HepG2 (cell line): ENCODE measurements around the gene ALLC. TPM values are rescaled to one million over a fixed set of nuclear protein-coding genes. Genes with fewer than 3 reads are reported as not detected.

Source experiments
- ATAC-seq: fragments of 200-7000 bp; cut with Tn5 transposase; 3 replicates; pipeline ENCODE4 v1.9.1; 2020; ENCODE audit warnings: mild to moderate bottlenecking, moderate library complexity
- BruUV-seq: library from RNA; stranded (reverse); fragments of 400-500 nt; replicated peaks from 2 replicates; lab custom pipeline; 2021; lab: Mats Ljungman, UMichigan
- CTCF ChIA-PET: fragments of 300-600 bp; formaldehyde crosslinking; extraction: SDS; loops from one replicate; lab custom pipeline; 2021; ENCODE audit warnings: low total read pairs, inconsistent platforms, low intra/inter-chr PET ratio; lab: Yijun Ruan, JAX
- POLR2A ChIA-PET: fragments of 350-600 bp; sonication (Branson Sonifier 250); formaldehyde crosslinking; loops from one replicate; lab custom pipeline; 2020; ENCODE audit warnings: antibody characterized with exemption, inconsistent platforms; lab: Yijun Ruan, JAX
- DNase-seq: peaks from one replicate; pipeline ENCODE4 v3.0.0-alpha.2; 2015; ENCODE audit warnings: low spot score
- FAIRE-seq: peaks from 3 replicates; lab custom pipeline; 2011; peaks lifted over from hg19 to GRCh38; lab: Jason Lieb, UNC
- H2AFZ ChIP-seq: one replicate; pipeline ENCODE4 v1.6.1; 2011; ENCODE audit warnings: low read length, inconsistent platforms
- H3K27ac ChIP-seq: fragments of 300-600 bp; 3 replicates; pipeline ENCODE4 v1.8.0; 2011; ENCODE audit warnings: mixed run types, mild to moderate bottlenecking, mixed read lengths, low read length, inconsistent platforms; ENCODE audit not compliant: insufficient read depth; ENCODE audit errors: extremely low read length
- H3K27me3 ChIP-seq, 2 experiments: fragments of 200-600 bp in 1 of 2; 2 replicates in 1 of 2; 3 replicates in 1 of 2; pipeline versions ENCODE4 v1.6.0 to v1.8.0; 2011; ENCODE audit warnings: low read length in 2 of 2, mild to moderate bottlenecking in 2 of 2, moderate library complexity in 2 of 2, inconsistent platforms in 1 of 2; ENCODE audit not compliant: insufficient read depth in 2 of 2, control insufficient read depth in 1 of 2
- H3K36me3 ChIP-seq, 2 experiments: fragments of 200-600 bp in 1 of 2; replicated peaks in 1 of 2; 2 replicates in 1 of 2; 3 replicates in 1 of 2; pipeline versions ENCODE4 v1.5.1 to v1.8.0; 2011; ENCODE audit warnings: low read length in 2 of 2, inconsistent platforms in 1 of 2; ENCODE audit not compliant: insufficient read depth in 2 of 2, control insufficient read depth in 1 of 2
- H3K4me1 ChIP-seq: 2 replicates; pipeline ENCODE4 v1.5.1; 2012; ENCODE audit warnings: low read length, inconsistent platforms; ENCODE audit not compliant: insufficient read depth
- H3K4me2 ChIP-seq: 2 replicates; pipeline ENCODE4 v1.6.0; 2011; ENCODE audit warnings: low read depth, low read length, inconsistent platforms
- H3K4me3 ChIP-seq, 3 experiments: fragments of 200-600 bp in 1 of 3; sonication (generic), shearing (Covaris generic) in 1 of 3; replicated peaks in 1 of 3; 2 replicates each; pipeline ENCODE4 v1.5.1; 2011 to 2016; ENCODE audit warnings: low read length in 3 of 3, inconsistent platforms in 2 of 3, low read depth in 2 of 3, mild to moderate bottlenecking in 2 of 3, control low read depth in 1 of 3, mixed read lengths in 1 of 3; ENCODE audit not compliant: insufficient read depth in 1 of 3
- H3K79me2 ChIP-seq: one replicate; pipeline ENCODE4 v1.6.1; 2011; ENCODE audit warnings: low read length, inconsistent platforms; ENCODE audit not compliant: insufficient read depth
- H3K9ac ChIP-seq: 2 replicates; pipeline ENCODE4 v1.6.0; 2011; ENCODE audit warnings: mild to moderate bottlenecking, low read depth, low read length, inconsistent platforms; ENCODE audit not compliant: insufficient read depth
- H3K9me3 ChIP-seq: 2 replicates; pipeline ENCODE4 v1.5.1; 2012; ENCODE audit warnings: mild to moderate bottlenecking, low read length
- H4K20me1 ChIP-seq: 2 replicates; pipeline ENCODE4 v1.6.0; 2011; ENCODE audit warnings: inconsistent platforms, mild to moderate bottlenecking, low read length, moderate library complexity; ENCODE audit not compliant: insufficient read depth
- HOXA3 ChIP-seq: sonication (generic); formaldehyde crosslinking; IDR thresholded peaks from 2 replicates; pipeline ENCODE4 v1.5.0; 2020; ENCODE audit warnings: missing genetic modification reagents
- JUN ChIP-seq: sonication (generic); formaldehyde crosslinking; IDR thresholded peaks from 2 replicates; pipeline ENCODE4 v1.4.0; 2020; ENCODE audit warnings: mild to moderate bottlenecking, missing genetic modification reagents
- MXD4 ChIP-seq: IDR thresholded peaks from 2 replicates; pipeline ENCODE4 v1.6.1; 2016; ENCODE audit warnings: mild to moderate bottlenecking, missing biosample characterization, missing genetic modification reagents
- REPIN1 ChIP-seq: sonication (generic); formaldehyde crosslinking; IDR thresholded peaks from 2 replicates; pipeline ENCODE4 v1.8.0; 2022; ENCODE audit warnings: missing genetic modification reagents, low read depth, mild to moderate bottlenecking, borderline replicate concordance
- TCF7 ChIP-seq: sonication (generic); IDR thresholded peaks from 2 replicates; pipeline ENCODE4 v1.6.1; 2016; ENCODE audit warnings: antibody characterized with exemption, low read depth
- ZNF382 ChIP-seq: sonication (generic); formaldehyde crosslinking; IDR thresholded peaks from 2 replicates; pipeline ENCODE4 v1.5.0; 2020; ENCODE audit warnings: missing genetic modification reagents, mild to moderate bottlenecking, borderline replicate concordance
- ZNF430 ChIP-seq: sonication (generic); formaldehyde crosslinking; IDR thresholded peaks from 2 replicates; pipeline ENCODE4 v1.9.0; 2021; ENCODE audit warnings: mild to moderate bottlenecking, missing genetic modification reagents
- ZNF713 ChIP-seq: sonication (generic); formaldehyde crosslinking; IDR thresholded peaks from 2 replicates; pipeline ENCODE4 v1.4.0; 2020; ENCODE audit warnings: mild to moderate bottlenecking, missing genetic modification reagents
- ZNF775 ChIP-seq: sonication (generic); formaldehyde crosslinking; IDR thresholded peaks from 2 replicates; pipeline ENCODE4 v1.4.0; 2020; ENCODE audit warnings: missing genetic modification reagents, mild to moderate bottlenecking, moderate library complexity, borderline replicate concordance
- WGBS: methylation state at CpG from one replicate; pipeline ENCODE4 v1.1.6; 2017; ENCODE audit warnings: low lambda C conversion rate; 5-methylcytosine and 5-hydroxymethylcytosine counted together
- in situ Hi-C: cut with HindIII; loops from 2 replicates; pipeline ENCODE4 v1.10.0; 2017; ENCODE audit warnings: low pct_unique_long_range_greater_than_20kb; ENCODE audit not compliant: extremely low pct_ligation_motif_present
- intact Hi-C: fragments of 100-400 bp; cut with micrococcal nuclease; formaldehyde crosslinking; loops from one replicate; pipeline ENCODE4 v1.10.0; 2022; ENCODE audit not compliant: unreplicated experiment
- polyA plus RNA-seq, 8 experiments: library from polyadenylated mRNA; depleted of rRNA in 3 of 8; stranded (reverse) in 7 of 8; unstranded in 1 of 8; fragments of >200 nt; fragmentation: Illumina TruSeq in 4 of 8; extraction: Trizol in 4 of 8; gene quantifications; 2 replicates each; pipeline versions ENCODE4 v1.2.1 to v1.2.3, GENCODE V29; 2011 to 2016; ENCODE audit warnings: low read depth in 4 of 8, missing spikeins in 1 of 8, mixed read lengths in 1 of 8; ENCODE audit not compliant: insufficient read depth in 1 of 8
- total RNA-seq, 5 experiments: library from RNA; depleted of rRNA; stranded (reverse); fragments of >200 nt; fragmentation: Illumina TruSeq; extraction: Trizol; gene quantifications; 2 replicates each; pipeline ENCODE4 v1.2.3, GENCODE V29; 2016; ENCODE audit warnings: low read depth in 1 of 5

Gene ALLC
- total and polyA plus RNA-seq, 2 of the 13 experiments (the other 11 are each of a cell fraction or from before 2014, with no cell fraction given) = 0.08 to 0.11 TPM

GRCh38 chr2:3647246-3647645 is 10.8 kb upstream of the ALLC start:
- in situ Hi-C loops (no loop called here), intact Hi-C loops (no loop called here)
- Histone ChIP-seq H3K27me3 (peaks cover 6 to 16% of the 10 kb centered on the region in 2 experiments; a peak in 3 of 5 replicates), H3K27ac (no peak overlapping the region), H3K9ac (no peak overlapping the region), H3K4me2 (no peak overlapping the region), H3K79me2 (no peaks in the 10 kb centered on the region), H3K4me1 (peaks cover 45% of the 10 kb centered on the region)
- POLR2A ChIA-PET = no interaction called here
- FAIRE-seq (no peak), ATAC-seq (no peak)
- no TSS peak for BruUV-seq
- TF ChIP-seq ZNF713 (CRISPR knock-in tag) = no peak
- TF ChIP-seq ZNF430 (CRISPR knock-in tag) = no peak
- no peak for TF ChIP-seq TCF7
- no peak for TF ChIP-seq ZNF775 (CRISPR knock-in tag)
- TF ChIP-seq ZNF382 (CRISPR knock-in tag) = no peak
- TF ChIP-seq MXD4 (CRISPR knock-in tag) = no peak
- TF ChIP-seq HOXA3 = no peak
- TF ChIP-seq JUN (CRISPR knock-in tag) = no peak
- no peak for TF ChIP-seq REPIN1 (CRISPR knock-in tag)
- TF ChIP-seq, all 625 proteins: peak for 0
- no peak overlapping the region for H3K4me3 ChIP-seq
- H4K20me1 ChIP-seq = no peaks in the 10 kb centered on the region
- WGBS = 56% methylated on average over 13 of the region's 13 CpGs
- H2AFZ ChIP-seq = no peak overlapping the region
- CTCF ChIA-PET = no interaction called here
- H3K9me3 ChIP-seq = no peaks in the 10 kb centered on the region
- H3K36me3 ChIP-seq = no peaks in the 10 kb centered on the region
- no peak for DNase-seq
